HG02938 (cell line): ENCODE results near the gene CNPY1.
"Not testable (repeated sequence)": the region's sequence is repeated elsewhere in the genome, so short reads cannot be mapped to it uniquely, and the experiment has no call there.

ENCODE experiments used
- ATAC-seq: cut with Tn5 transposase; IDR thresholded peaks from one replicate; pipeline ENCODE4 v1.9.1; 2021; ENCODE audit warnings: mild to moderate bottlenecking, moderate library complexity; ENCODE audit not compliant: unreplicated experiment

The CNPY1 gene

GRCh38 chr7:155579565-155579964 lies 33.2 kb upstream of the CNPY1 start:
- ATAC-seq: no peak

DNA sequence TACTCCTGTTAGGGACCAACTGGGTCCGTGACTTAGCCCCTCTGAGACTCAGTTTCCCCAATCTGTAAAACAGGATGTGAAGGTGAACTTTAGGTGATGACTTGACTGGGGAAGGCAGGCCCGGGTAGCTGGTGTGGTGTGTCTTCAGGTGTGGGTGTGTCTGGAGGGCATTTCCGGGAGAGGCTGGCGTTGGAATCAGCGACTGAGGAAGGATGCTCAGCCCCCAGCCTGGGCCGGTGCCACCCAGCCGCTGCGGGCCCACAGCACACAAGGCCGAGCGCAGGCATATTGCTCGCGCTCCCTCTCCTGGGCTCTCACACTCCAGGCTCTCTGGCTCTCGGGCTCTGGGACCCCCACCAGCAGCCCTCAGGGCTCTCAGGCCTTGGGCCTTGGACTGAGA lies 31.7 kb upstream of the CNPY1 start:
- no peak for ATAC-seq

- ATAC-seq: no peak
These were observed 31.1 kb upstream of the CNPY1 start for GRCh38 chr7:155577509-155577905.

DNA sequence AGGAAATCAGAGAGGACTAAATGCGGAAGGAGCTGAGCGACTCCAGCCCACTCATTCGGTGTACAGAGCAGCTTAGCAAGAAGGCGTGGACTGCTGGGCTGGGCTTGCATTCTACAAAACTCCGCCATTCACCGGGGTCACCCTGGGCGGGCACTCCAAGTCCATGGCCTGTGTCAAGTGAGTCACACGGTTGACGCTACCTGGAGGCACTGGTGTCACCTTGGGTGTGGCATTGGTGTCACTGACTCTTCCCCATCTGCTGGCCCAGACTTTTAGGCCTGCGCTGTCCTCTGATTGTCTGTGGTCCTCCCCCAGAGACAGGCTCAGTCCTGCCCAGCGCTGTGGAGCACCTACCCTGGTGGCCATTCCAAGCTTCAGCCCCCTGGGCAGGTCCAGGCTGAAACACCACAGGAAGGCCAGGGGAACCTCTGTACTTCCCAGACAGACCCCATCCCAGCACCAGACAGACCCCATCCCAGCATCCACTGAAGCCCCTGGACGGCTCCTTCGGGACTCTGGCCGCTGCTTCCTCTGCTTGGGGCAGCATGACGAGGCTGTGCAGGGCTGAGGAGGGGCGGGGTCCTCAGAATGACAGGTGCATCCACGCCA lies 30.6 kb upstream of the CNPY1 start:
- no peak for ATAC-seq

GRCh38 chr7:155576416-155576815 lies 30.1 kb upstream of the CNPY1 start:
- no peak for ATAC-seq

GRCh38 chr7:155574556-155575290 lies 28.4 kb upstream of the CNPY1 start:
- ATAC-seq: no peak

DNA sequence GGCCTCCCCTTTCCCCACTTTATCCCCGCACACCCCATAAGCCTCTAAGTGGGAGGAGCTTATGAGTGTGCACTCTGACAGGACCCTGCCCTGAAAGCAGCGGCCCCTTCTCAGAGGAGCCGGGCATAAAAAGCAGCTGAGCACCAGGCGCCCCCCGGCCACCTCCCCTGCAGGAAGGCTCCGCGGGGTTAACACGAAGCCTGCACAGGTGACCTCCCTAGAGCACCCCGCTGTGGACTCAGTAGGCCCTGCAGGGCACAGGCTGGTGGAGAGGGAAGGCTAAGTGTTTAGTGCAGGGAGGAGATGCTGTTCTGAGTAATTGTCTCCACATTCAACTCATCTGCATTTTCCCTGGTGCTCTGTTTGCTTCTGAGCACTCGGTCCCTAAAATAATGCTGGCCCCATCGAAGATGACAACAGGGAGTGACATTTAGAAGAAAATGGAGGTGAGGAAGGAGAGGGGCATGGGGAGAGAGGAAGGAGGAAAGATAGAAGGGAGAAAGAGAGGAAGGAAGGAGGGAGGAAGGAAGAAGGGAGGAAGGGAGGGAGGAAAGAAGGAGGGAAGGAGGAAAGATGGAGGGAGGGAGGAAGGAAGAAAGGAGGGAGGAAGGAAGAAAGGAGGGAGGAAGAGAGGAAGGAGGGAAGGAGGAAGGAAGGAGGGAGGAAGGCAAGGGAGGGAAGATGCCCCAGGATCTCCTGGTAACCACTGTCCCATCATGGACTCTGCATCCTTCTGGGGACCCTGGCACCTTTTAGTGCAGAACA lies 25.4 kb upstream of the CNPY1 start:
- ATAC-seq: no peak

DNA sequence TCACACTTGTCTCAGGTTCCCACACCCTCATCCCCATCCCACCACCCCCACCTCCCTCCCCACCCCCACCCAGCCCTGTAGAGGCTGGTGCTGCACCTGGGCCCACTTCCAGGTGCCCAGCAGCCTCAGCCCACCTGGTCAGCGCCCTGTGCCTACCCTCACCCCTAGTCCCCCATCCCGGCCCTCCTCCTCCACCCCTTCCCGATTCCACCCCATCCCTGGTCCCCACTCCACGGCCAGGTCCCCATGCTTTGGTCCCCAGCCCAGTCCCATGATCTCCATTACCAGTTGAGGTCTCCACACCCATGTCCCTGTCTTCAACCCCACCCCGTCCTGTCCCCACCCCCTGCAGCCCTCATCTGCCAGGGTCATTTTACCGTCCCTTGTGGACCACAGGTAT lies 24.6 kb upstream of the CNPY1 start:
- no peak for ATAC-seq

DNA sequence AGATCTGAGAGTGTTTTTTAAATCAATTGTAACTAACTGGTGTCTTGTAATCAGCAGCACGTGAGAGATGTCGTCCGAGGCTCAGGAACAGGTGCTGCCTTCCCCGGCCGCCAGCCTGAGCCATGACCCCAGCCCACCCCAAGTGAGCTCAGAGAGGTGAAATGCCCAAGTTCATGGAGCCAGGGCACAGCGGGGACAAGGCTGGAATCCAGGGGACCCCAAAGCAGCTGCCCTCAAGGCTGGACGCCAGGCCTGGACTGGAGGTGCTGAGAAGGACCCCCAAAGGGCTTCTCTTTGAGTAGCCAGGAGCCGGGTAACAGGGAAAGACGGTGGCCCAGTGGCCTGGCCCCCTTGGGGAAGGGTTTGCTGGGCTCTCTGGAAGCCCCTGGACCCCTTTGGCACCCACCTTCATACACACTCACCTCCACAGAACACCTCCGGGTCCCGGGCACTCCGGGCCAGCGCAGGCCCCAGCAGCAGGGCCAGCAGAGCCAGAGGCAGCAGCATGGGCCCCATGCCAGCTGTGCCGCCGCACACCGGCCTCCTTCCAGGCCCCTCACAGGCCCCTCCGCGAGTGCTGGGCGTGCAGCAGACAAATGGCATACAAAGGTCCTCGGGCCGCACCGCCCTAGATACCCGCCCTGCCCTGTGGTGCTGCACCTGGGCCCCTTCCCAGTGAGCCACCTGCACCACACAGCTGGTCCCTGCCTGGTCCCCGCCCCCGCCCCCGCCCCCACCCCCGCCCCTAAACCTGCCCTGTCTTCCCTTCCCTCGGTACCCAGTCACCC lies 24.0 kb upstream of the CNPY1 start:
- ATAC-seq: no peak

DNA sequence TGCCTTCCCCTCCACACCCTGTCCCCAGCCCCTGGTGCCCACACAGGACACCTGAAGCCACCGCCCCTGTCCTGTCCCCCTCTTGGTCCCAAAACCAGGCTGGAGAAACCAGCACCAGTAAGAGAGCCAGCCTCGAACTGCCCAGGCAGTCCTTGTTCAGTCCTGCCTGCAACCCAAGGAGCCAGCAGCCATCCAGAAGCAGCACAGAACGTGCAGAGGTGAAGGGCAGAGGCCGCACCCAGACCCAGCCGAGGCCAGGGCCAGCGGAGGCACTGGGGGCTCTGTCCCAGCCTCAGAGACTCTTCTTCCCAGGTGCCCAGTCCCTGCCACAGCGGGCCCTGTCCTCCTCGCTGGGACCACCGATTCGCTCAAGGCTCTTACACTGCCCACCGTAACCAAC lies 23.3 kb upstream of the CNPY1 start:
- no peak for ATAC-seq

DNA sequence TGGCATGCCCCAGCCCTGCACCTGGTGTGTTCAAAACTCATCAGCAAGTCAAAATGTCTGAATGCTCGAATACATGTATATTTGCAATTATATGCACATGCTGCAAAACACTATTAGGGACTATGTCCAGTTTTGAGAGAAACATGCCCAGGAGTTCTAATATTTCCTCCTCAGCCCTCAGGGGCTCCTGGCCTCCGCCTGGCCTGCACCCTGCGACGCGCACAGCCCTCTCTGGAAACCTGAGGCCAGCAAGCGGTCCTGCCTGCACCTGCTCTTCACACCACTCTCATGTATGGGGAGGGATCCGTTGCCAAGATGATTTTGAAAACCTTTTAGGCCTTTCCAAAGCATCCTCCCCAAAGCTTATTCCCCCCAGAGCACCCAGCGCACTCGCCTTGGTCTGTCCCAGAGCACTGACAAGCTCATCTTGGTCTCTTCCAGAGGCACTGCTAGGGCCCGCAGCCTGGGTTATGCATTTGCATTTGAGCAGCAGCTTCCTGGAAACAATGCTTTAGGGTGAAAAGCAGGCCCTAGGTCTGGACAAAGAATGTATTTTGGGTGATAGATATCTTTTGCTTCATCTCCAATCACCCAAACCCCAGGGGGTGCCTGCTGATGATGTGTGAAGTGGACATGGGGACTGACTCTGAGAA lies 22.6 kb upstream of the CNPY1 start:
- no peak for ATAC-seq

DNA sequence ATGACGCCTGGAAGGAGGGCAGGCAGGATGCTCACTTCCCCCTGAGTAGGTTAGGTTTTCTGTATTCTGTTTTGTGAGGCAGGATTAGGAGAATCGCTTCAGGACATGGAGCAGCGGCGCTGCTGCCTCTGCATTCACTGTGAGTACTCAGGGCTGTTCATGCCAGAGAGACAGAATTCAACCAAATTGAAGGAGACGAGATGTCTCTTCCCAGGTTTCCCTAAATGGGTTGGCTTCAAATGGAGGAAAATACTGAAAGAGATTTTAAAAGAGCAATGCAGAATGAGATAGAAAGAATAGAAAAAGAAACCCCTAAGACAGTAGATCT lies 21.9 kb upstream of the CNPY1 start:
- no peak for ATAC-seq

GRCh38 chr7:155567646-155568332 lies 21.4 kb upstream of the CNPY1 start:
- ATAC-seq: no peak

DNA sequence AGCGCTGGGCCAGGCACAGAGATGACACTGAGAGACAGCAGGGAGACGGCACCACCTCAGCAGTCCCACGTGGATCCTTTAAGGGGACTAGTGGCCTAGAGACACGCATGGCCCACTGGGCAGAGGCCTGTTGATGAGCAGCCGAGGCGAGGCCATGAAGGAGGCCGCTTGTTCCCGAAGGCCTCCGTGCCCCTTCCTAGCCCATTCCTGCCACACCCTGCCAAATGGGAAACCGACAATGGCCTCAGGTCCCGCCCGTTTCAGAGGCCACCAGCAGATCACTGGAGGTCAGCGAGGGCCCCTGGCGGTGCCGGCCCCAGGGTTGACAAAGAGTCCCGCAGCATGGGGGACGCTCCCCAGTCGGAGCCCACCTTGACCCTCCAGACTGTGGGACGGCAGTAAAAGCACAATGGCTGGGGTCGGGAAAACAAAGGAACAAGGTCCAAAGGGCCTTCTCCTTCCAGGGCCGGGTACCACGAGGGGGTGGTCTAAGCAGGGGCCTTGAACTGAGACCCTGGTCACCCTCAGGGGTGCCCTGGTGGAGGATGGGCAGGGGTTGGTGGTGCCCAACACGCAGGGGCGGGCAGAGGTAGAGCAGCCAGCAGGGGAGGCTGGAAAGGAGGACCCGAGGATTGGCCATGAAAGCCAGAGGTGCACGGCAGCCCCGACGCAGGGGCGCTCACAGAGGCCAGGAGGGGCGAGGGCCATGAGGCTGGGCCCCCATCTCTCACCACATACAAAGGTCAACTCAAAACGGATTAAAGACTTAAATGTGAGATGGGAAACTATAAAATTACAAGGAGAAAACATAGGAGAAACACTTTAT lies 19.9 kb upstream of the CNPY1 start:
- ATAC-seq: no peak

DNA sequence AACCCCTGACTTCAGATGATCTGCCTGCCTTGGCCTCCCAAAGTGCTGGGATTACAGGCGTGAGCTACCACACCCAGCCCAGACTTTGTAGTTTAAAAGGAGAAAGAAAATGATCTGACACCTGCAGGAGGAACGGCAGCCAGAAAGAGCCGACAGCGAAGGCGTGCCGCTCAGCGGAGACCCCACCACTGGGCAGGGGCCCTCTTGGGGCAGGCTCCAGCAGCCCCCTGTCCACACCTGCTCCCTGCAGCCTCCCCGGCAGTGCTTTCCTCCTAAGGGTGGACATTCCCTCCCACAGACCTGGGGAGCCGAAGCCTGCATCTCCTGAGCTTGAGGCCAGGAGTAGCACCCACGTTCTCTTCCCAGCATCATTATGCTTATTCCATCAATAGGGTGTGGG lies 19.2 kb upstream of the CNPY1 start:
- ATAC-seq: no peak

- not testable (repeated sequence) for ATAC-seq
These were observed 16.6 kb upstream of the CNPY1 start for GRCh38 chr7:155562976-155563375.

DNA sequence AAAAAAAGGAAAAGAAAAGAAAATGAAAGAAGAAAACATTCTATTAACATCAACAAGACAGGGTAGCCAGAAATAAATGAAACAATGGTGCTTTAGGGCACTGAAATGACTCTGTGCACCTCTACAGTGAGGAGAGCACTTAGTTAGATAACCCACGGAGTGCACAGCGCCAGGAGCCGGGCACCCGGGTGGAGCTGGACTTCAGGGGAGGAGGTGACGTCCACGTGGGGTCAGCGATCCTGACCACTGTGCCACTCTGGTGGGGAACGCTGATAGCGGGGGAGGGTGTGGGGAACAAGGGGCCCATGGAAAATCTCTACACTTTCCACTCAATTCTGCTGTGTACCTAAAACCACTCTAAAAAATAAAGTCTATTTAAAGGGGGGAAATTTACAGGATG lies 15.7 kb upstream of the CNPY1 start:
- no peak for ATAC-seq

GRCh38 chr7:155560982-155561686 lies 14.8 kb upstream of the CNPY1 start:
- ATAC-seq: no peak
